Measurements from ENCODE around the gene EXOC3L4.

- TF ChIP-seq POLR2A (IDR thresholded peaks at IDR 0.05; ENCODE audit: low read depth, low read length) (no peak), EZH2 (IDR thresholded peaks at IDR 0.05; ENCODE audit: borderline replicate concordance, low read depth, low read length, severe bottlenecking) (no peak), POLR2AphosphoS5 (IDR thresholded peaks at IDR 0.05; ENCODE audit: insufficient read depth, low read depth, low read length) (no peak), CTCF (IDR thresholded peaks at IDR 0.05; ENCODE audit: extremely low read depth in 1 of 2, insufficient read depth in 1 of 2, low read depth in 1 of 2, low read length in 2 of 2) (peak; percentile 22 to 45), JUN (IDR thresholded peaks at IDR 0.05; ENCODE audit: borderline replicate concordance, insufficient read depth, insufficient read length, low read depth) (no peak), MAX (IDR thresholded peaks at IDR 0.05; ENCODE audit: insufficient read depth, insufficient read length) (no peak)
Measured at GRCh38 chr14:103085106-103086091, 9.1 kb upstream of the EXOC3L4 start.
